ENCODE measurements around the gene PTGFRN. TPM values are rescaled to one million over a fixed set of nuclear protein-coding genes. Genes with fewer than 3 reads are reported as not detected.

Gene PTGFRN
- total and polyA plus RNA-seq, 2 of the 8 experiments (the other 6 are each of a cell fraction or from before 2014, with no cell fraction given), result 13.0 to 32.6 TPM

GRCh38 chr1:116921301-116921885 is 11.7 kb downstream of the PTGFRN start:
- Histone ChIP-seq H4K91ac (replicated peaks; ENCODE audit: insufficient read length, low read length) (no peak overlapping the region), H3K56ac (replicated peaks; ENCODE audit: insufficient read length, low read depth, low read length) (no peak overlapping the region), H3K27ac (ENCODE audit: low read depth, low read length) (no peak overlapping the region), H2BK15ac (ENCODE audit: low read length) (no peak overlapping the region), H4K8ac (ENCODE audit: extremely low read depth, insufficient read depth, low read length) (no peak overlapping the region), H3K4me3 (ENCODE audit: extremely low read depth in 1 of 4, insufficient read depth in 2 of 4, low read depth in 3 of 4, low read length in 4 of 4) (no peak overlapping the region), H3K9ac (replicated peaks in 1 of 4; ENCODE audit: extremely low read depth in 1 of 4, low read depth in 3 of 4, low read length in 3 of 4) (no peak overlapping the region), H2AK5ac (ENCODE audit: low read depth, low read length) (no peak overlapping the region), H4K5ac (ENCODE audit: insufficient read length, low read depth, low read length) (no peak overlapping the region), H3K9me3 (ENCODE audit: insufficient read depth in 2 of 2, low read depth in 1 of 2, low read length in 1 of 2) (no peaks in the 10 kb centered on the region), H3K79me1 (ENCODE audit: low read depth, low read length) (peaks cover 19% of the 10 kb centered on the region), H3K36me3 (ENCODE audit: control insufficient read depth in 2 of 4, insufficient read depth in 4 of 4, low read length in 3 of 4) (no peaks in the 10 kb centered on the region), H3K14ac (ENCODE audit: insufficient read length) (no peak overlapping the region), H2AFZ (ENCODE audit: low read length) (no peak overlapping the region), H2BK5ac (ENCODE audit: low read depth, low read length) (no peak overlapping the region), H2BK12ac (ENCODE audit: low read depth, low read length) (no peak overlapping the region), H3K4me2 (ENCODE audit: insufficient read depth in 1 of 2, low read depth in 2 of 2, low read length in 2 of 2) (no peak overlapping the region), H3K27me3 (replicated peaks in 1 of 4; ENCODE audit: control insufficient read depth in 3 of 4, extremely low read depth in 1 of 4, insufficient read depth in 3 of 4, low read length in 3 of 4) (no peaks in the 10 kb centered on the region), H4K20me1 (replicated peaks in 1 of 2; ENCODE audit: control insufficient read depth in 1 of 2, insufficient read depth in 2 of 2, low read length in 2 of 2) (peaks cover 0 to 4% of the 10 kb centered on the region in 2 experiments), H2BK120ac (replicated peaks; ENCODE audit: low read depth, low read length) (no peak overlapping the region), H3K4ac (replicated peaks; ENCODE audit: insufficient read length, low read depth, low read length) (no peak overlapping the region), H3K23ac (ENCODE audit: insufficient read length) (no peak overlapping the region), H3K18ac (ENCODE audit: extremely low read depth, low read length) (no peak overlapping the region), H3K4me1 (replicated peaks in 1 of 4; ENCODE audit: control insufficient read depth in 3 of 4, insufficient read depth in 4 of 4, low read length in 3 of 4) (no peaks in the 10 kb centered on the region; a peak in 1 of 7 replicates), H3K23me2 (ENCODE audit: low read depth, low read length) (no peaks in the 10 kb centered on the region), H2BK20ac (ENCODE audit: low read length) (no peak overlapping the region), H3K79me2 (ENCODE audit: control insufficient read depth in 1 of 2, insufficient read depth in 2 of 2, low read length in 2 of 2) (peaks cover 11 to 64% of the 10 kb centered on the region in 2 experiments)
- 92% methylated on average over 6 of the region's 6 CpGs; no CpG with 5 or more reads in 1 of the 2 experiments for WGBS, 2 experiments (ENCODE audit: extremely low coverage in 1 of 2, insufficient coverage in 1 of 2, insufficient read length in 1 of 2, insufficient replicate concordance in 2 of 2, low coverage in 1 of 2, low lambda C conversion rate in 2 of 2, missing lambda C conversion rate in 1 of 2)
- ChIA-PET POLR2A (ENCODE audit: partially characterized antibody) (no interaction called here), CTCF (ENCODE audit: partially characterized antibody) (interaction anchor here (0.9 to 1.1 kb wide), 4 partner anchors 181 to 344 kb away, joined by 3 read pairs; no protein-coding TSS in a partner anchor)
- FAIRE-seq, result no peak
- DNase-seq (ENCODE audit: low read depth in 1 of 2, low spot score in 2 of 2), result no peak
- TF ChIP-seq RNF2 (IDR thresholded peaks at IDR 0.05; ENCODE audit: borderline replicate concordance, low read depth, low read length, missing control alignments, poor library complexity, severe bottlenecking), result no peak

Data from H1 (cell line).